ENCODE results near the gene XPR1.
A peak's percentile ranks its signal among the peaks of the same experiment; 100 is the strongest.

XPR1 gene

GRCh38 chr1:180615493-180616290 lies 16.1 kb upstream of the XPR1 start:
- DNase-seq = no peak

DNA sequence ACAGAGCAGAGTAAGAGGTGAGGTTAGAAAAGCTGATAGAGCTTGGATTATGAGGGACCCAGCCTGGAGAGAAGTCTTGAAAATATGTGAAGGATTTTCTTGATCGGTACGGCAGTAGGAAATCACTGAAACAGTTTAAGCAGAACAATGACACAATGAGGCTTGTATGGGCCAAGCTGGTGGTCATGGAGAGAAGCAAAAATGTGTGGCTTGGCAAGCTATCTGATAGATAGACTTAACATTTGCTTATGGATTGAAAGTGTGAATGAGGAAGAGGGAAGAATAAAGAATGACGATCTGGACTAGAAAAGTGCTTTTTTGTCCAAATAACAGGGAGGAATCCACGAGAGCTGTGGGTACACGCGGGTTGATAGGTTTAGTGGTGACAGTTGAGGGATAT lies 15.4 kb upstream of the XPR1 start:
- DNase-seq = no peak

GRCh38 chr1:180617774-180618395 lies 13.9 kb upstream of the XPR1 start:
- DNase-seq = no peak

- no peak for DNase-seq
These were observed 11.2 kb upstream of the XPR1 start for GRCh38 chr1:180620581-180620980.

GRCh38 chr1:180622658-180623508 lies 8.9 kb upstream of the XPR1 start:
- no peak for DNase-seq

DNA sequence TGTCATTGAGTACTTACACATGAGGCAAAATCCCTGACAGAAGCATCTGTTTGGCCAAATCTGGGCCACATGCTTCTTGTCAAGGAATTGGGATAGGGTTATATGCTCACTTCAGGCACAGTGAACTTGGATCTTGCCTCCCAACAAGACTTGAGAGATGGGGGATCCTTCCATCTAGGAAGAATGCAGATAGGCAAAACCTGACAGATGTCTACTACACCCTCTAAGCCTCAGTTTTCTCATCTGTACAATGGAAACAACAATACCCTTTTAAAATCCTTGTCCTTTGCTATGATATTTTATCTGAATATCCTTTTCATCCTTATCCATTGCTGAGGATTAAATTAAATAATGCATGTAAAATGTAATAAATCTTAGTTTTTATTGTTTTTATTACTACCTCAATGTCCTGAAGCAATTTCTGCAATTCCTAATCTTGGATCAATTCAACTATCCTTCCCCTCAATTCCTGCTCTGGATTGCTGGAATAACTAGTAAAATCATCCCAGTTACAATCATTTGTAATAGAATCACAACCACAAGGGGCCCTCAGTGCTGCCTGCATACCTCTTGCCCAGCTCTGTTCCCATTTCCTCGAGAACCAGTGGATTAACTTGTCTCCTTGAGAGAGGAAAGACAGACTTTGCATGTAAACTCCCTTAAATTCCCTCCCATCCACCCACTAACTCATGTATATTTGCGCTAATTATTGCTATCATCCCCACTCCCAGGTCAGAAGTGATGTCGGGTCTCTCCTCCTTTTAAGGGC lies 8.1 kb upstream of the XPR1 start:
- peak; percentile 16 to 50 for DNase-seq

GRCh38 chr1:180626711-180627110 lies 5.1 kb upstream of the XPR1 start:
- no peak for DNase-seq

- DNase-seq = no peak
These were observed 4.4 kb upstream of the XPR1 start for GRCh38 chr1:180627411-180627810.

GRCh38 chr1:180628646-180629045 lies 3.2 kb upstream of the XPR1 start:
- DNase-seq = no peak

- DNase-seq = no peak
These were observed 1.2 kb upstream of the XPR1 start for GRCh38 chr1:180630408-180631193.

GRCh38 chr1:180631194-180631765 lies 542 bp upstream of the XPR1 start:
- peak in 1 of 2 experiments; percentile 34 for DNase-seq

- DNase-seq = peak; percentile 81 to 99
These were observed 669 bp downstream of the XPR1 start for GRCh38 chr1:180632326-180633056.

GRCh38 chr1:180633057-180634056 lies 1.5 kb downstream of the XPR1 start:
- peak in 1 of 2 experiments; percentile 26 for DNase-seq

- peak; percentile 23 to 57 for DNase-seq
These were observed 4.3 kb downstream of the XPR1 start for GRCh38 chr1:180636138-180636537.

- peak in 1 of 2 experiments; percentile 21 for DNase-seq
These were observed 8.0 kb downstream of the XPR1 start for GRCh38 chr1:180639871-180640270.

DNA sequence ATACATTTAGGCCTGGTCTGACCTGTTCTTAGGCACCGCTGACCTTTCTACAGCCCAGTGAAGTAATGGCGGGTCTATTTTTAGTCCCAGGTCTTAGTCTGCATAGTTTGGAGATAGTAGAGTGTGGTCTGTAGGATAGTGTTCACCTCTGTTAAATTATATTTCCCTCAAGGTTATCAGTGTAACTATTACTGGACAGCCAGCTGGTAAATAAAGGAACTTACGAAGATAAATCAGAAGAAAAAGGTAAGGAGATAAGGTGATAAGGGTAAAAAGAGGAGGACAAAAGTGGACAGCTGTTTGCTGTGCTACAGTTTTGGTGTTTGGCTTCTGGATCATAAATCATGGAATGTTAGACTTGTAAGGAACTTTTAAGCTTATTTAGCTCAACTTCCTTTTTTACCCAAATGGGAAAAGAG lies 8.7 kb downstream of the XPR1 start:
- no peak for DNase-seq

DNA sequence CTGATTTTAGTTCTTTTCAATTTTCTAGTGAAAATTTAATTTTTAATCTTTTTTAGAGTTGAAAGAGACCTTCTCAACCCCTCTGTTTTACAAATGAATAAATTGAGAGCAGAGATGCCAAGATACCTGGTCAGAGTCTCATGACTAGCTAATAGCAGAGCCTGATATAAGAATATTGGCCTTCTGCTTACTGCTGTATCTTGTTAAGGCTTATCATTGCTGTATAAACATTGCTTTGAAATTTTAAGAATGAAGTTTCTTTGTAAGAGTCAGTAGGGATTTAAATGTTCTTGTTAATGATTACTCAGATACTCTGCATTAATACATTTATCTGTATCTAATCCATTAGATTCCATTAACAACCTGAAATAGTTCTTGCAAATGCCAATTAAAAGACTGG lies 9.8 kb downstream of the XPR1 start:
- DNase-seq = no peak

DNA sequence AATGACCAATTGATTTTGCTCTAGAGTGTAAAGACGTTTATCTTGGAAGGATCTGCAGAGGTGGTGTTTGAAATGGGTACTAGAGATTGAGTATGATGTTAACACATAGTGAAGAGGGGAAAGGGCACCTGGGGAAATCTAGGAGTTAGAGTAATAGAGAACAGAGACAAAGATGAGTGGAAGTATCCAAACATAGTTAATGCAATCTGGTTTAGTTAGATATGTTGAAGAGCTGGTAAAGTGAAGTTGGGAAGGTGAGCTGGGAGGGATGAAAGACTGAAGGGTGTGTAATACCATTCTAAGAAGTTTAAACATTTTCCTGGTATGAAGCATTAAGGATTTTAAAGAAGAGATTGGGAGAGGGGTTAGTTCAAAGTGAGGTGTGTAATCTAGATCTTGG lies 11.0 kb downstream of the XPR1 start:
- no peak for DNase-seq

DNA sequence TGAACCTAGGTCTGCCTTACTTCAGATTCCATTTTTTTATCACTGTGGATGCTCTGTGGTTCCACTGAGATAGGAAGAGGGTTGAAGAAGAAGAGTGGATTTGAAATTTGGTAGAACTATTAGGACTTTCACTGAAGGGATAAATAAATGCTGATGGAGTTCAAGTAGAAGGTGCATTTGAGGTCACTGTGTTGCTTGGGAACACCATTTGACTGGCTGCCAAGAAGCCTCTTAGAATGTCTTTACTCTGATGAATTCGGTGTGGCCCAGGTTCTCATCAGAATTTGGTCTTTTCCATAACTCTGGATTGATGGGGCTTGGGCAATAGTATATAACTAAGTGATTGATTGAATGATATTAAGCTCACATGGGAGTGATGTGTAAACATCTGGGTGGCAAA lies 11.9 kb downstream of the XPR1 start:
- no peak for DNase-seq
